ENCODE data around the gene FERMT2.
"Not testable (repeated sequence)": the region's sequence is repeated elsewhere in the genome, so short reads cannot be mapped to it uniquely, and the experiment has no call there.

The FERMT2 gene

GRCh38 chr14:52900731-52901130 is 50.1 kb downstream of the FERMT2 start:
- no peak for DNase-seq (ENCODE audit: low read depth)

GRCh38 chr14:52898496-52898895 is 52.4 kb downstream of the FERMT2 start:
- DNase-seq (ENCODE audit: low read depth): no peak

GRCh38 chr14:52895000-52895399 is 55.9 kb downstream of the FERMT2 start:
- no peak for DNase-seq (ENCODE audit: low read depth)

GRCh38 chr14:52891800-52892199 is 59.0 kb downstream of the FERMT2 start:
- DNase-seq (ENCODE audit: low read depth): no peak

GRCh38 chr14:52888839-52889838 is 61.7 kb downstream of the FERMT2 start:
- DNase-seq (ENCODE audit: low read depth): no peak

- no peak for DNase-seq (ENCODE audit: low read depth)
These were observed 62.7 kb downstream of the FERMT2 start for GRCh38 chr14:52888159-52888558.

- peak; percentile 30 for DNase-seq (ENCODE audit: low read depth)
These were observed 65.6 kb downstream of the FERMT2 start for GRCh38 chr14:52885230-52885629.

- no peak for DNase-seq (ENCODE audit: low read depth)
These were observed 67.2 kb downstream of the FERMT2 start for GRCh38 chr14:52883658-52884057.

- no peak for DNase-seq (ENCODE audit: low read depth)
These were observed 68.0 kb downstream of the FERMT2 start for GRCh38 chr14:52882824-52883223.

GRCh38 chr14:52879958-52880357 is 70.9 kb downstream of the FERMT2 start:
- no peak for DNase-seq (ENCODE audit: low read depth)

GRCh38 chr14:52878946-52879345 is 71.9 kb downstream of the FERMT2 start:
- DNase-seq (ENCODE audit: low read depth): no peak

- no peak for DNase-seq (ENCODE audit: low read depth)
These were observed 72.4 kb downstream of the FERMT2 start for GRCh38 chr14:52878469-52878868.

- DNase-seq (ENCODE audit: low read depth): peak; percentile 34
These were observed 73.2 kb downstream of the FERMT2 start for GRCh38 chr14:52877628-52878027.

GRCh38 chr14:52876806-52877205 is 74.0 kb downstream of the FERMT2 start:
- no peak for DNase-seq (ENCODE audit: low read depth)

GRCh38 chr14:52876311-52876710 is 74.5 kb downstream of the FERMT2 start:
- peak; percentile 27 for DNase-seq (ENCODE audit: low read depth)

- DNase-seq (ENCODE audit: low read depth): no peak
These were observed 75.1 kb downstream of the FERMT2 start for GRCh38 chr14:52875707-52876106.

- DNase-seq (ENCODE audit: low read depth): no peak
These were observed 76.5 kb downstream of the FERMT2 start for GRCh38 chr14:52874389-52874788.

- DNase-seq (ENCODE audit: low read depth): no peak
These were observed 77.2 kb downstream of the FERMT2 start for GRCh38 chr14:52873694-52874093.

- no peak for DNase-seq (ENCODE audit: low read depth)
These were observed 77.8 kb downstream of the FERMT2 start for GRCh38 chr14:52873065-52873464.

GRCh38 chr14:52871606-52872005 is 79.2 kb downstream of the FERMT2 start:
- no peak for DNase-seq (ENCODE audit: low read depth)

GRCh38 chr14:52868911-52869618 is 81.8 kb downstream of the FERMT2 start:
- no peak for DNase-seq (ENCODE audit: low read depth)

- not testable (repeated sequence) for DNase-seq (ENCODE audit: low read depth)
These were observed 86.0 kb downstream of the FERMT2 start for GRCh38 chr14:52864893-52865292.

GRCh38 chr14:52863334-52863700 is 87.5 kb downstream of the FERMT2 start:
- no peak for DNase-seq (ENCODE audit: low read depth)
